ENCODE data around the gene EGFR.
A peak's percentile ranks its signal among the peaks of the same experiment; 100 is the strongest.

Gene EGFR

GRCh38 chr7:54989453-54990225 lies 29.2 kb upstream of the EGFR start:
- TF ChIP-seq MYC (IDR thresholded peaks at IDR 0.05; ENCODE audit: low read depth, low read length) (no peak), CTCF (IDR thresholded peaks at IDR 0.05; ENCODE audit: low read depth, low read length) (no peak), POLR2A (IDR thresholded peaks at IDR 0.05; ENCODE audit: extremely low read depth, insufficient read length) (no peak), MAX (IDR thresholded peaks at IDR 0.05; ENCODE audit: low read depth, low read length) (no peak)
- no peak for DNase-seq (ENCODE audit: low read depth)
- H3K4me3 ChIP-seq (ENCODE audit: low read depth, low read length), result no peak overlapping the region

GRCh38 chr7:54991341-54991740 lies 27.5 kb upstream of the EGFR start:
- DNase-seq (ENCODE audit: low read depth), result no peak
- no peak overlapping the region for H3K4me3 ChIP-seq (ENCODE audit: low read depth, low read length)
- TF ChIP-seq POLR2A (IDR thresholded peaks at IDR 0.05; ENCODE audit: extremely low read depth, insufficient read length), result no peak
- TF ChIP-seq CTCF (IDR thresholded peaks at IDR 0.05; ENCODE audit: low read depth, low read length), result no peak
- TF ChIP-seq MYC (IDR thresholded peaks at IDR 0.05; ENCODE audit: low read depth, low read length), result no peak
- no peak for TF ChIP-seq MAX (IDR thresholded peaks at IDR 0.05; ENCODE audit: low read depth, low read length)

GRCh38 chr7:54992871-54993475 lies 25.8 kb upstream of the EGFR start:
- peak; percentile 20 for DNase-seq (ENCODE audit: low read depth)
- no peak overlapping the region for H3K4me3 ChIP-seq (ENCODE audit: low read depth, low read length)
- no peak for TF ChIP-seq POLR2A (IDR thresholded peaks at IDR 0.05; ENCODE audit: extremely low read depth, insufficient read length)
- TF ChIP-seq MYC (IDR thresholded peaks at IDR 0.05; ENCODE audit: low read depth, low read length), result no peak
- TF ChIP-seq MAX (IDR thresholded peaks at IDR 0.05; ENCODE audit: low read depth, low read length), result no peak
- TF ChIP-seq CTCF (IDR thresholded peaks at IDR 0.05; ENCODE audit: low read depth, low read length), result no peak

- TF ChIP-seq MAX (IDR thresholded peaks at IDR 0.05; ENCODE audit: low read depth, low read length), result no peak
- TF ChIP-seq CTCF (IDR thresholded peaks at IDR 0.05; ENCODE audit: low read depth, low read length), result no peak
- TF ChIP-seq MYC (IDR thresholded peaks at IDR 0.05; ENCODE audit: low read depth, low read length), result no peak
- no peak for TF ChIP-seq POLR2A (IDR thresholded peaks at IDR 0.05; ENCODE audit: extremely low read depth, insufficient read length)
- no peak overlapping the region for H3K4me3 ChIP-seq (ENCODE audit: low read depth, low read length)
- no peak for DNase-seq (ENCODE audit: low read depth)
These were observed 23.7 kb upstream of the EGFR start for GRCh38 chr7:54995166-54995565.

- TF ChIP-seq POLR2A (IDR thresholded peaks at IDR 0.05; ENCODE audit: extremely low read depth, insufficient read length), result no peak
- TF ChIP-seq MAX (IDR thresholded peaks at IDR 0.05; ENCODE audit: low read depth, low read length), result no peak
- no peak for TF ChIP-seq MYC (IDR thresholded peaks at IDR 0.05; ENCODE audit: low read depth, low read length)
- no peak for TF ChIP-seq CTCF (IDR thresholded peaks at IDR 0.05; ENCODE audit: low read depth, low read length)
- no peak overlapping the region for H3K4me3 ChIP-seq (ENCODE audit: low read depth, low read length)
- peak; percentile 22 for DNase-seq (ENCODE audit: low read depth)
These were observed 23.0 kb upstream of the EGFR start for GRCh38 chr7:54995610-54996363.
